ENCODE data around the gene SNX1.
A peak's percentile ranks its signal among the peaks of the same experiment; 100 is the strongest.

SNX1 gene

DNA sequence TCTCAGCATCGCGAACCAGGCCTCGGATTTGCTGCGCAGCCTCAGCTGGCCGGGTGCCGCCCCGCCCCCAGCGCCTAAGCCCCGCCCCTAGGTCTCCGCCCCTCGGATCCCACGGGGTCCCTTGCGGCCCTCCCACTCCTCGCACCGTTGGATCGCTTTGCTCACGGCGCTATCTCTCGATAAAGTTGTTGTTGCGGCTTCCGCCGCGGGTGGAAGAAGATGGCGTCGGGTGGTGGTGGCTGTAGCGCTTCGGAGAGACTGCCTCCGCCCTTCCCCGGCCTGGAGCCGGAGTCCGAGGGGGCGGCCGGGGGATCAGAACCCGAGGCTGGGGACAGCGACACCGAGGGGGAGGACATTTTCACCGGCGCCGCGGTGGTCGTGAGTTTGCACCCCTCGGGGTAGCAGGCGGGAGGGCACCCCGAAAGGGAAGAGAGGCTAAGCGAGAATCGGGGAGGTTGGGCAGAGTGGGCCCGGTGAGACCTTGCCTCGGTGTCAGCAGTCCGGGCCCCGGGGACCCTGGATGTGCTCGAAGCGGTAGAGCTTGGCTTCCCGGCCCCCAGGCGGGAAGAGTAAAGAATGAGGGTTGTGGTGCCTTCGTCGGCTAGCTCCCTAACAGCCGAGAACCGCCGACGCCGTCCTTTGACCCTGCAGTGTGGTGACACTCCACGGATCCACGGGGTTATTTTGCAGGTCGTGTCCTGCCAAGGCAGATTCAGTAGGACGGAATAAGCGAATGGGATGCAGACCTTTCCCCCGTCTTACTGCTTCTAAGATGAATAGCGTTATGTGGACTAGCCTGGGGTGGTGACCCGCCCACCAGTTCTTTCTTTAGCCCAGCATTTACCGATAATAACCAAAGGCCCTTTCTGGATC lies at the start of gene SNX1 (continued):
- TF ChIP-seq, protein P1, sequence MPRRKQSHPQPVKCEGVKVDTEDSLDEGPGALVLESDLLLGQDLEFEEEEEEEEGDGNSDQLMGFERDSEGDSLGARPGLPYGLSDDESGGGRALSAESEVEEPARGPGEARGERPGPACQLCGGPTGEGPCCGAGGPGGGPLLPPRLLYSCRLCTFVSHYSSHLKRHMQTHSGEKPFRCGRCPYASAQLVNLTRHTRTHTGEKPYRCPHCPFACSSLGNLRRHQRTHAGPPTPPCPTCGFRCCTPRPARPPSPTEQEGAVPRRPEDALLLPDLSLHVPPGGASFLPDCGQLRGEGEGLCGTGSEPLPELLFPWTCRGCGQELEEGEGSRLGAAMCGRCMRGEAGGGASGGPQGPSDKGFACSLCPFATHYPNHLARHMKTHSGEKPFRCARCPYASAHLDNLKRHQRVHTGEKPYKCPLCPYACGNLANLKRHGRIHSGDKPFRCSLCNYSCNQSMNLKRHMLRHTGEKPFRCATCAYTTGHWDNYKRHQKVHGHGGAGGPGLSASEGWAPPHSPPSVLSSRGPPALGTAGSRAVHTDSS (tag by site-specific recombination; IDR thresholded peaks at IDR 0.05): no peak
- TF ChIP-seq, protein P2, sequence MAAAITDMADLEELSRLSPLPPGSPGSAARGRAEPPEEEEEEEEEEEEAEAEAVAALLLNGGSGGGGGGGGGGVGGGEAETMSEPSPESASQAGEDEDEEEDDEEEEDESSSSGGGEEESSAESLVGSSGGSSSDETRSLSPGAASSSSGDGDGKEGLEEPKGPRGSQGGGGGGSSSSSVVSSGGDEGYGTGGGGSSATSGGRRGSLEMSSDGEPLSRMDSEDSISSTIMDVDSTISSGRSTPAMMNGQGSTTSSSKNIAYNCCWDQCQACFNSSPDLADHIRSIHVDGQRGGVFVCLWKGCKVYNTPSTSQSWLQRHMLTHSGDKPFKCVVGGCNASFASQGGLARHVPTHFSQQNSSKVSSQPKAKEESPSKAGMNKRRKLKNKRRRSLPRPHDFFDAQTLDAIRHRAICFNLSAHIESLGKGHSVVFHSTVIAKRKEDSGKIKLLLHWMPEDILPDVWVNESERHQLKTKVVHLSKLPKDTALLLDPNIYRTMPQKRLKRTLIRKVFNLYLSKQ (tag by site-specific recombination; IDR thresholded peaks at IDR 0.05; ENCODE audit: borderline replicate concordance): no peak
- no peak for TF ChIP-seq ZNF157 (tag by site-specific recombination; IDR thresholded peaks at IDR 0.05)
- TF ChIP-seq ZNF514 (tag by site-specific recombination; IDR thresholded peaks at IDR 0.05): no peak
- TF ChIP-seq ZNF692 (tag by site-specific recombination; IDR thresholded peaks at IDR 0.05): peak; percentile 84
- TF ChIP-seq ZNF548 (tag by site-specific recombination; IDR thresholded peaks at IDR 0.05): no peak
- no peak for TF ChIP-seq ZNF394 (tag by site-specific recombination; IDR thresholded peaks at IDR 0.05; ENCODE audit: borderline replicate concordance)
- TF ChIP-seq TCF7L2 (IDR thresholded peaks at IDR 0.05; ENCODE audit: borderline replicate concordance, low read depth, low read length): no peak
- TF ChIP-seq HOXC10 (CRISPR knock-in tag; IDR thresholded peaks at IDR 0.05): no peak
- TF ChIP-seq ZNF621 (tag by site-specific recombination; IDR thresholded peaks at IDR 0.05): no peak
- TF ChIP-seq ZNF529 (tag by site-specific recombination; IDR thresholded peaks at IDR 0.05; ENCODE audit: insufficient replicate concordance): no peak
- no peak for TF ChIP-seq ZNF214 (tag by site-specific recombination; IDR thresholded peaks at IDR 0.05; ENCODE audit: borderline replicate concordance)
- TF ChIP-seq, protein P3, sequence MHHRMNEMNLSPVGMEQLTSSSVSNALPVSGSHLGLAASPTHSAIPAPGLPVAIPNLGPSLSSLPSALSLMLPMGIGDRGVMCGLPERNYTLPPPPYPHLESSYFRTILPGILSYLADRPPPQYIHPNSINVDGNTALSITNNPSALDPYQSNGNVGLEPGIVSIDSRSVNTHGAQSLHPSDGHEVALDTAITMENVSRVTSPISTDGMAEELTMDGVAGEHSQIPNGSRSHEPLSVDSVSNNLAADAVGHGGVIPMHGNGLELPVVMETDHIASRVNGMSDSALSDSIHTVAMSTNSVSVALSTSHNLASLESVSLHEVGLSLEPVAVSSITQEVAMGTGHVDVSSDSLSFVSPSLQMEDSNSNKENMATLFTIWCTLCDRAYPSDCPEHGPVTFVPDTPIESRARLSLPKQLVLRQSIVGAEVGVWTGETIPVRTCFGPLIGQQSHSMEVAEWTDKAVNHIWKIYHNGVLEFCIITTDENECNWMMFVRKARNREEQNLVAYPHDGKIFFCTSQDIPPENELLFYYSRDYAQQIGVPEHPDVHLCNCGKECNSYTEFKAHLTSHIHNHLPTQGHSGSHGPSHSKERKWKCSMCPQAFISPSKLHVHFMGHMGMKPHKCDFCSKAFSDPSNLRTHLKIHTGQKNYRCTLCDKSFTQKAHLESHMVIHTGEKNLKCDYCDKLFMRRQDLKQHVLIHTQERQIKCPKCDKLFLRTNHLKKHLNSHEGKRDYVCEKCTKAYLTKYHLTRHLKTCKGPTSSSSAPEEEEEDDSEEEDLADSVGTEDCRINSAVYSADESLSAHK (tag by site-specific recombination; IDR thresholded peaks at IDR 0.05): no peak
- TF ChIP-seq ZNF174 (tag by site-specific recombination; IDR thresholded peaks at IDR 0.05): no peak
- no peak for TF ChIP-seq ZNF830 (tag by site-specific recombination; IDR thresholded peaks at IDR 0.05; ENCODE audit: low read depth)
- TF ChIP-seq ZFP37 (tag by site-specific recombination; IDR thresholded peaks at IDR 0.05): peak; percentile 75; the same call in 1 of the 2 replicates
- TF ChIP-seq ZNF664 (tag by site-specific recombination; IDR thresholded peaks at IDR 0.05): no peak
- TF ChIP-seq, protein P4, sequence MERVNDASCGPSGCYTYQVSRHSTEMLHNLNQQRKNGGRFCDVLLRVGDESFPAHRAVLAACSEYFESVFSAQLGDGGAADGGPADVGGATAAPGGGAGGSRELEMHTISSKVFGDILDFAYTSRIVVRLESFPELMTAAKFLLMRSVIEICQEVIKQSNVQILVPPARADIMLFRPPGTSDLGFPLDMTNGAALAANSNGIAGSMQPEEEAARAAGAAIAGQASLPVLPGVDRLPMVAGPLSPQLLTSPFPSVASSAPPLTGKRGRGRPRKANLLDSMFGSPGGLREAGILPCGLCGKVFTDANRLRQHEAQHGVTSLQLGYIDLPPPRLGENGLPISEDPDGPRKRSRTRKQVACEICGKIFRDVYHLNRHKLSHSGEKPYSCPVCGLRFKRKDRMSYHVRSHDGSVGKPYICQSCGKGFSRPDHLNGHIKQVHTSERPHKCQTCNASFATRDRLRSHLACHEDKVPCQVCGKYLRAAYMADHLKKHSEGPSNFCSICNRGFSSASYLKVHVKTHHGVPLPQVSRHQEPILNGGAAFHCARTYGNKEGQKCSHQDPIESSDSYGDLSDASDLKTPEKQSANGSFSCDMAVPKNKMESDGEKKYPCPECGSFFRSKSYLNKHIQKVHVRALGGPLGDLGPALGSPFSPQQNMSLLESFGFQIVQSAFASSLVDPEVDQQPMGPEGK (tag by site-specific recombination; IDR thresholded peaks at IDR 0.05): peak; percentile 62; the same call in 1 of the 2 replicates
- TF ChIP-seq ZNF701 (tag by site-specific recombination; IDR thresholded peaks at IDR 0.05): no peak
- TF ChIP-seq HOXD13 (CRISPR knock-in tag; IDR thresholded peaks at IDR 0.05; ENCODE audit: borderline replicate concordance): no peak
- TF ChIP-seq ZNF398 (tag by site-specific recombination; IDR thresholded peaks at IDR 0.05): no peak
- TF ChIP-seq EGR2 (tag by site-specific recombination; IDR thresholded peaks at IDR 0.05; ENCODE audit: low read depth): peak; percentile 52; the same call in 1 of the 2 replicates
- no peak for TF ChIP-seq ZNF404 (tag by site-specific recombination; IDR thresholded peaks at IDR 0.05)
- no peak for TF ChIP-seq ZNF747 (tag by site-specific recombination; IDR thresholded peaks at IDR 0.05)
- TF ChIP-seq ZFP3 (tag by site-specific recombination; IDR thresholded peaks at IDR 0.05; ENCODE audit: low read depth): no peak
- no peak for TF ChIP-seq ZNF175 (tag by site-specific recombination; IDR thresholded peaks at IDR 0.05)
- peak; percentile 67 for TF ChIP-seq GLIS1 (tag by site-specific recombination; IDR thresholded peaks at IDR 0.05)
- no peak for TF ChIP-seq ZNF132 (tag by site-specific recombination; IDR thresholded peaks at IDR 0.05; ENCODE audit: borderline replicate concordance)
- TF ChIP-seq ZBTB21 (tag by site-specific recombination; IDR thresholded peaks at IDR 0.05): 0 out of 2 replicates have a peak, but pooled peaks have one; percentile 26

Measured in HEK293 (cell line).